NT2/D1 (cell line): ENCODE measurements around the gene MTMR3.

Experiments
- SUZ12 ChIP-seq: IDR thresholded peaks from 2 replicates; pipeline ENCODE4 v1.6.1; 2011; ENCODE audit not compliant: insufficient read length, insufficient read depth; ENCODE audit errors: extremely low read depth
- ZNF274 ChIP-seq: IDR thresholded peaks from 2 replicates; pipeline ENCODE4 v1.6.1; 2011; ENCODE audit warnings: mild to moderate bottlenecking, low read depth, low read length

DNA sequence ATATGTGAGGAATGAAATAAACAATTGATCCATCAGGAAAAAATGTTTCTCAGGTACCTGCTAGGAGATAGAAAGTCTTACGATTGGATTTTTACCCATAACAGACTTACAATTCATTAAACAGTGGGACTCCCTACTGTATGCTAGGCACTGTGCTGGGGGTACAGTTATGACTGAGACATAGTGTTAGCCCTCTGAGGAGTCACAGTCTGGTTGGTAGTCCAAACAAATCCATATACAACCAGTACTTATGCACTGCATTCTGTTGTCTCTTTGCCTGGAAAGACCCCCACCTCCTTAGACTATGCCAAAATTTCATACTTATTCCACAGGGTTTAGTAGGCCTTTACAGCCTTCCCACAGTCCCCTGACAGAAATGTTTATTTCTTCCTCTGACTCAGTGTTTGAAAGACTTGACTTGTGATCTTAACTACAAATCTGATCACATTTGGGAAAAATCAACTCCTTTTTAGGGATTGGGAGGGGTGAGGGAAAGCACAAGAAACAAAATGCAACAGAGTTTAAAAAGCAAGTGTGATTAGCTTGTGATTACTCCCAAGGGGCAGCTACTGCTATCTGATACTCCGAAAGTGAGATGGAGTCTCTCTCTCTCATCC lies 127.9 kb downstream of the MTMR3 start:
- TF ChIP-seq SUZ12 (no peak), ZNF274 (no peak)
